Omental fat pad (tissue), 4 donors: ENCODE data around the gene GALNT10. TPM values are rescaled to one million over a fixed set of nuclear protein-coding genes. Genes with fewer than 3 reads are reported as not detected.

ENCODE experiments used
- ATAC-seq: fragments of 150-250 bp; one replicate; pipeline ENCODE4 v1.9.1; 2016; ENCODE audit warnings: mild to moderate bottlenecking, moderate library complexity; ENCODE audit not compliant: low FRiP score
- DNase-seq: peaks from one replicate; pipeline ENCODE4 v3.0.0-alpha.2; 2019; ENCODE audit warnings: low spot score
- CTCF ChIP-seq, 3 donors: fragments of 450-650 bp; IDR thresholded peaks; one replicate each; pipeline ENCODE4 v1.5.1; 2016 to 2017; ENCODE audit warnings: antibody characterized with exemption in 3 of 3, mild to moderate bottlenecking in 3 of 3, moderate library complexity in 2 of 3
- total RNA-seq, 4 donors: library from RNA; depleted of rRNA; stranded (reverse); fragments of >200 nt; gene quantifications; one replicate each; pipeline ENCODE4 v1.1.0, GENCODE V29; 2016

Gene GALNT10
- total RNA-seq, 4 donors from 2014 or later = 21.3 to 49.7 (median 27.2) TPM

DNA sequence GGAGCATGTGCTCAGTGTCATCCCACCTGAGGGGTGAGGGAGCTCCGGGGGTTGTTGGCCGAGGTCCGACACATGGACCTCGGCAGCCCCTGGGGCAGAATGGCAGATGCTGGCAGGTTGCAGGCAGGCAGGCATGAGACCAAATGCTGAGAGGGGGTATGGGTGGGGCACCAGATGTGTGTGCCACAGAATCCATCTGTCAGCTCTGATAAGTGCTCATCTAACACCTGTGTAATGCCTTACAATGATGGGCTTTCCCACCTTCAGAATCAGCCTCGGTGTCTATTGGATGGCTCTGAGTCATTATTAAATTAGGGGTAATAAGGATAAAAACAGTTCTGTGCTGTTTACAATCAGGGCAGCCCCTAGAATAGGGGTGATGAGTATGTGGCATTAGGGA, 182.1 kb downstream of the GALNT10 start:
- no peak for TF ChIP-seq CTCF (IDR thresholded peaks at IDR 0.05)

DNA sequence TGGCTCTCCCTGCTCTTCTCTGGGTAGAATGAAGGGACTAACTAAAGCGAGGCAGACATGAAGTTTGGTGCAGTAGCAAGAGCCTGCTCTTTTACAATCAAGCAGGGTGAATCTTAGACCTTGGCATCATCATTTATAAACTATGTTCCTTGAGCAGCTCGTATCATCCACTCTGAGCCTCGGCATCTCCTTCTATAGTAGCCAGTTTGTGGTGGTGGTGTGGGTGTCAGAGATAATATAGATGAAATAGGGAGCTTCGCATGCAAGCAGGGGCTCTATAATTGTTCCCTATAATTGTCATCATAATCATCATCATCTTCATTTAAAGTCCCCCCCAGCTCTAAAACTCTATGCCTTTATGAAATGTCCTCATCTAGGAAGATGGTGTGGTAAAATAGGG, 182.8 kb downstream of the GALNT10 start:
- no peak for DNase-seq
- ATAC-seq = no peak
- TF ChIP-seq CTCF (IDR thresholded peaks at IDR 0.05) = no peak

More for the DNA sequence above, 182.1 kb downstream of the GALNT10 start:
- DNase-seq (no peak), ATAC-seq (no peak)

GRCh38 chr5:154373729-154374179, 183.2 kb downstream of the GALNT10 start:
- no peak for TF ChIP-seq CTCF (IDR thresholded peaks at IDR 0.05)
- DNase-seq (no peak), ATAC-seq (no peak)

GRCh38 chr5:154374264-154374663, 183.7 kb downstream of the GALNT10 start:
- TF ChIP-seq CTCF (IDR thresholded peaks at IDR 0.05) = no peak
- DNase-seq (no peak), ATAC-seq (no peak)

- no peak for TF ChIP-seq CTCF (IDR thresholded peaks at IDR 0.05)
- ATAC-seq (no peak), DNase-seq (no peak)
Measured at GRCh38 chr5:154375329-154376008, 184.9 kb downstream of the GALNT10 start.

- TF ChIP-seq CTCF (IDR thresholded peaks at IDR 0.05) = no peak
- DNase-seq (no peak), ATAC-seq (no peak)
Measured at GRCh38 chr5:154376481-154376880, 185.9 kb downstream of the GALNT10 start.
